Effector CD4-positive, alpha-beta T cell (primary cell): ENCODE results near the gene COL15A1.
"Not testable (repeated sequence)": the region's sequence is repeated elsewhere in the genome, so short reads cannot be mapped to it uniquely, and the experiment has no call there.

Experiments
- DNase-seq: peaks from one replicate; pipeline ENCODE4 v3.0.0-alpha.2; 2020

Gene COL15A1

DNA sequence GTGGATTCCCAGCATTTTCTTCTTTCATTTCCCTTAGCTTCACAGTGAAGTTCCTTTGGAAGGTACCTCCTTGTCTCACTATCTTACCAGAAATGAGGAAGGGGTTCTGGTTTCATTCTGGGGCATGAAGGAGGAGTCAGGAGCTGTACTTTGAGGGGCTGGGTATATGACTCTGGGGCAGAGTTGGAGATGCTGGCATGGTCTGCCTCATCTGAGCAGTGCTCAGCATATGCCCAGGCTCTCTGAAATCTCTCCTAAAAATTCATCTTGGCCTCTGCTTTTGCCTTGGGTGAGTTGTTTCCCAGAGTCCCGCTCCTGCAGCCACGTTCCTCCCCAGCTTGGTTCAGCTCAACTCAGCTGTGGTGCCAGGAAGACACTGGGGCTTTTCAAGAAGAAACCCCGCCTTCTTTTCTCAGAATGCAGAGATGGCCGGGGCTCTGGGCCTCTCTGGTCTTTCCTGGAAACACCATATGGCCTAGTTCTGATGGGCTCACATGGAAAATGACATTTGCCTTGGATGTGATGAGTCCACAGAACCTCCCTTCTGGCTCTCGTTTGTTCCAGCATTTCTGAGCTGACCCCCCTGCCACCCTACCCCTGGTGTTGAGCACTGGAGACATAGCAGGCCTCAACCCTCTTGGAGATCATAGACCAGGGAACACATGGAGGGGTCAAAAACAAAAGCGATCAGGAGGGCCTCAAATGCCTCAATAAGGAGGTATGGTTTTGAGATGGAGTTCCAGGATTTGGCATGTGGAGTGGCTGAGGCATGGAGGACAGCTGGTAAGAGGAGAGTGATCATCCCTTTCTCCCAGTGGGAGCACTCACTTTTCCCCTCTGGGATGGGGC, 149.2 kb downstream of the COL15A1 start:
- no peak for DNase-seq

- no peak for DNase-seq
Observed at GRCh38 chr9:99093492-99093791, 149.7 kb downstream of the COL15A1 start.

DNA sequence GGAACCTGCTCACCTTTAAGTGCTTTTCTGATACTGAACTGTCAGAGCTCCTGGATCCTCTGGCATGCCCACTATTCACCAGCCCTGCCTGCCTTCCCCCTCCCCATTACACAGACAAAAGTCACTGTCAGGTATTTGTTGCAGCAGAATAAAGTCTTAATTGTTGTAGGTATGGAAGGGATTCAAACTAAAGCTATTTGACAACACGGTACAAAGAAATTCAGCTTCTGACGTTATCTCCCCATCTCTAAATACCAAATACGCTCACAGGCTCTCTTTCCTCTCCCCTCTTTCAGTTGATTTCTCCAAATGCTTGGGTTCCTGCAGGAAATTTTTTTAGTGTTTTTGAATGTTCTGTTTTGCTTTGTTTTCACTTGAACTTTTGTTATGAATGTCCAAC, 151.9 kb downstream of the COL15A1 start:
- DNase-seq = no peak

- DNase-seq = no peak
Observed at GRCh38 chr9:99096409-99096808, 152.7 kb downstream of the COL15A1 start.

DNA sequence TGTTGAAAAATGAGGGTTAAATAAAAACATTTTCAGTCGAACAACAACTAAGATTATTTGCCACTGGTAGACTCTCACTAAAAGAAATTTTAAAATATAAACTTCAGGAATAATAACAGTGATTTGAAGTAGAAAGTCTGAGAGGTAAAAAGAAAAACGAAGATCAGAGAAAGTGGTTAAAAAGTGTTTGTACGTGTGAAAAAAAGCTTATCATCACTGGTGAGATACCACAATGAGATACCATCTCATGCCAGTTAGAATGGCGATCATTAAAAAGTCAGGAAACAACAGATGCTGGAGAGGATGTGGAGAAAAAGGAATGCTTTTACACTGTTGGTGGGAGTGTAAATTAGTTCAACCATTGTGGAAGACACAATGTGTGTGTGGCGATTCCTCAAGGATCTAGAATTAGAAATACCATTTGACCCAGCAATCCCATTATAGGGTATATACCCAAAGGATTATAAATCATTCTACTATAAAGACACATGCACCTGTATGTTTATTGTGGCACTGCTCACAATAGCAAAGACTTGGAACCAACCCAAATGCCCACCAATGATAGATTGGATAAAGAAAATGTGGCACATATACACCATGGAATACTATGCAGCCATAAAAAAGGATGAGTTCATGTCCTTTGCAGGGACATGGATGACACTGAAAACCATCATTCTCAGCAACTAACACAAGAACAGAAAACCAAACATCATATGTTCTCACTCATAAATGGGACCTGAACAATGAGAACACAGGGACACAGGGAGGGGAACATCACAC, 156.3 kb downstream of the COL15A1 start:
- not testable (repeated sequence) for DNase-seq

GRCh38 chr9:99101271-99101670, 157.6 kb downstream of the COL15A1 start:
- no peak for DNase-seq

GRCh38 chr9:99101812-99102211, 158.1 kb downstream of the COL15A1 start:
- no peak for DNase-seq

- no peak for DNase-seq
Observed at GRCh38 chr9:99103054-99103895, 159.6 kb downstream of the COL15A1 start.

- no peak for DNase-seq
Observed at GRCh38 chr9:99103901-99104458, 160.3 kb downstream of the COL15A1 start.

DNA sequence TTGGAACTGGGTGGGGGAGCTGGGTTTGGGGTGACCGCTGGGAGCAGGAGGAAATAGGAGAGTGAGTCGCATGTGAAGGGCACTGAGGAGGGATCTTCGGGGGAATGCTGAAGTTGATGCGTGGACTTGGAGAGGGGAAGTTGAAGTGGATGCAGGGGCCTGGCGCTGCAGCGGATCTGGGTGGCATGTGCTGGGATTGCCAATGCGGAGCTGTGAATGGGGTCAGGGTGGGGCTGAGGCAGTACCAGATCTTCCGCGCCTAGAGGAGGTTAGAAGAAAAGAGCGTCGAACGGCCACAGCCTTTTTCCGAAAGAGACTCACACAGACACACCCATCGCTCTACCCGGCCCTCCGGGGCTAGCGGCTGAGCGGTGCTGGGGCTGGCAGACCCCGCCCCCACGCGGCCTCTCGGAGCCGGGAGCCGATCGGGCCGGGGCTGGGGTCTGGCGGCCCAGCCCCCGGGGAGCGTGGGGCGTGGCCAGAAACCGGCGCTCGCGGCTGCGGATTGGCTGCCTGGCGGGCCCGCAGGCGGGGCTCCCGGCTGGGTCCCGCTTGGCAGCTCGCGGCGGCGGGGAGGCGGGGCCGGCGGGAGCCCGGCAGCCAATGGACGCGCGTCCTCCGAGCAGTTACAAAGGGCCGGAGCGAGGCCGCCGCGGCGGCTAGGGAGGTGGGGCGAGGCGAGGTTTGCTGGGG, 160.9 kb downstream of the COL15A1 start, which contains the start of gene TGFBR1:
TSS of gene TGFBR1 (plus strand) at position 655 of the 693 bp plus-strand sequence. CDS start 93 bp downstream, outside the sequence.
- peak; percentile 87 for DNase-seq

GRCh38 chr9:99105152-99106043, 161.7 kb downstream of the COL15A1 start:
- peak; percentile 20 for DNase-seq

DNA sequence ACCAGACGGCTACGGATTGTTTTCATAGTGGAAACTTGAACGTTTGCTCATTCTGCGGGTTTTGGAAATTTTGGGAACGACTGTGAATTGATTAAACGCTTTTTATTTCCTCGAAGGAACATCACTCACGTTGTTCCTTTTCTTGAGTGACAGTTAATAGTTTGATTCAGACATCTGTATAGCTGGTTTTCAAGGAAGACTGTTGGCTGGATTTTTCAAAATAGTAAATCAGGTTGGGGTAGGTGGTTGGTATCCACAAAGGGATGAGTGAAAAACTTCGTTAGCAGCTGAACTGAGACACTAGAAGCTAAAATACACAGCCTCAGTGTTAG, 162.3 kb downstream of the COL15A1 start:
- DNase-seq = no peak

- no peak for DNase-seq
Observed at GRCh38 chr9:99107421-99107820, 163.7 kb downstream of the COL15A1 start.

GRCh38 chr9:99108131-99108530, 164.4 kb downstream of the COL15A1 start:
- DNase-seq = no peak

GRCh38 chr9:99109522-99109921, 165.8 kb downstream of the COL15A1 start:
- DNase-seq = no peak

DNA sequence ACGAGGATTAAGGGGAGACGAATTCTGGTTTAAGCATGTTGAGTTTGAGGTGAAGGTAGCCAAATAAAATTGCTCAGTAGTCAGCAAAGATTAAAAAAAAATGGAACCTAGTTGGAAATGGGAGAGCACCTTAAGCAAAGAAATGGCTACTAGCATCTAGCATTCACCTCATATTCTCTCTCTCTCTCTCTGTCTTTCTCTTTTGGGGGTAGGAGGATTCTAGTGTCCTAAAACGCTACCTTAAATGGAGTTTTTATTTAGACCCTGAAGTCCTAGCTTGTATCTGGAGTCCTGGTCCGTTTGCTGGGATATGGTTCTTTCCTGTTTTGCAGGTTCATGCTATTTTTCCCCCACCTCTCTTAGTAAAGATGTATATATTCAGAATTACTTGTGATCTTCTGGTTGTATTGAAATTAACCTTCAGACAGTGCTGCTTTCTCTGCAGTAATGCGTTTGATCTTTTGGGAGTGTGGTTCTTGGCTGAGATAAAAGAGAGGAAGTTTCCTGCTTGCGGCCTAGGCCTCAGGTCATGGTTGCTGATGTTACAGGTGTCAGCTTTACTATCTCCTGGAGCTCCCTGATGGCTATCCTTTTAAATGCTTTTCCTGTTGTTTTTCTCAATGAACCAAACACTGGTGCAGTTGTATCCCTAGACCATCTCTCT, 169.2 kb downstream of the COL15A1 start:
- DNase-seq = peak; percentile 43

DNA sequence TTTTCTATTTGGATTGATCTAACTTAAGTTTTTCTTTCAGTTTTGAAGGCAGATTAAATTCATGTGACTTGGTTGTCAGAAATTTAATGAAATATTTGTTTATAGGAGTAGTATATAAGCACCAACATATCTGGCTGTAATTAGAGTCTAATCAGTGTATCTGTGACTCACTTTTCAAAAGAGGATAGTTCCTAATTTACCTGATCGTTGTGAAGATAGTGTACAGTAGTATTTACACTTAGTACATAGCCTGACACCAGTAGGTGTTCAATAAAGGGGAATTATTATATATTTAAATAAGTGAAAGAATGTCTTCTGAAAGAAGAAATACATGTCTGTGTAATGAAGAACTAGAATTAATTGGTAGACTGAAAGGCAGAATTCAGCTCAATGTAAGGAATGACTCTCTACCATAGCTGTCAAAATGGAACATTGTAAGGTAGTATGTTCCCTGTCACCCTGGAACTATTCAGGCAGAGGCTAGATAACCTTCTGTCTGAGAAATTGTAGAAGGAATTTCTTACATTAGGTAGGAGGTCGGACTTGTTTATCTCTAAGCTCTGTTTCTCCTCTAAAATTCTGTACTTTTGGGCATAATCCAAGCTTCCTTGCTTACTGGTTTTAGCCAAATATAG, 169.8 kb downstream of the COL15A1 start:
- no peak for DNase-seq

GRCh38 chr9:99114049-99114440, 170.3 kb downstream of the COL15A1 start:
- DNase-seq = no peak

- DNase-seq = no peak
Observed at GRCh38 chr9:99114846-99115500, 171.3 kb downstream of the COL15A1 start.

DNA sequence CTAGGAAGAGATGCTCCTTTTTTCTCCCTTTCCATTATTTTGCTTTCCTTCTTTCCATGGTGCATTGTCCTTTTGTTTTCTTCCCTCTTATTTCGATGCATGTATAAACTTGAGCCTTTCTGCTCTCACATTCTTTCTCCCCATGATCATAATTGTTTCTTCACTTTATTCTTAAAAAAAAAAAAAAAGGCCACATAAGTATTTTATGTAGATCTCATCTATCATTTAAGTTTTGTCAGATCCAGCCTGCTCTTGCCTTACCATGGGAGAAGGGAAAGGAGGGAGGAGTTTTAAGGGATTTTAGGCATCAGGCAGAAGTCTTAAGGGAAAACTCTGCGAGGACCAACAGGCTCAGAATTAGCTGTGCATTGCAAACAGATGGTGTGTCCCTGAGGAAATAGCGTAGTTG, 172.3 kb downstream of the COL15A1 start:
- no peak for DNase-seq
